GM12891 (cell line): ENCODE results near the gene FKBP3.

Source experiments
- PAX5 ChIP-seq: IDR thresholded peaks from 2 replicates; pipeline ENCODE4 v1.6.1; 2011; ENCODE audit warnings: low read length, moderate library complexity, mild to moderate bottlenecking; ENCODE audit not compliant: insufficient read depth, severe bottlenecking
- POLR2A ChIP-seq: IDR thresholded peaks from 2 replicates; pipeline ENCODE4 v1.6.1; 2011; ENCODE audit warnings: low read depth, low read length, control low read depth
- POLR2AphosphoS5 ChIP-seq: IDR thresholded peaks from 2 replicates; pipeline ENCODE4 v1.6.1; 2011; ENCODE audit warnings: low read depth, low read length, control low read depth
- POU2F2 ChIP-seq: IDR thresholded peaks from 2 replicates; pipeline ENCODE4 v1.6.1; 2011; ENCODE audit warnings: low read depth, mild to moderate bottlenecking, control low read depth, low read length, moderate library complexity
- SPI1 ChIP-seq: IDR thresholded peaks from 2 replicates; pipeline ENCODE4 v1.6.1; 2011; ENCODE audit warnings: low read depth, low read length, control low read depth
- TAF1 ChIP-seq: IDR thresholded peaks from 2 replicates; pipeline ENCODE4 v1.6.1; 2011; ENCODE audit warnings: low read depth, low read length, control low read depth

GRCh38 chr14:45112896-45113781 lies 21.1 kb downstream of the FKBP3 start:
- TF ChIP-seq POLR2A (no peak), TAF1 (no peak), POLR2AphosphoS5 (no peak), POU2F2 (no peak), SPI1 (no peak), PAX5 (no peak)
